Measurements from ENCODE around the gene CSMD2. TPM values are rescaled to one million over a fixed set of nuclear protein-coding genes. Genes with fewer than 3 reads are reported as not detected.

CSMD2 gene
- total RNA-seq, 1 experiment from 2014 or later: 13.2 TPM

GRCh38 chr1:33837635-33838034 lies 327.4 kb downstream of the CSMD2 start:
- Mint-ChIP-seq H3K27me3 (ENCODE audit: low read depth) (no peaks in the 10 kb centered on the region; the same call in 1 of the 2 replicates), H3K4me1 (no peaks in the 10 kb centered on the region), H3K4me3 (no peak overlapping the region), H3K36me3 (peaks cover 46% of the 10 kb centered on the region), H3K9me3 (peaks cover 43% of the 10 kb centered on the region), H3K27ac (no peak overlapping the region)
- ATAC-seq: no peak
- DNase-seq (ENCODE audit: low spot score): no peak
- ChIA-PET POLR2A (no interaction called here), CTCF (no interaction called here)
- no peak for TF ChIP-seq ZNF121 (CRISPR knock-in tag; IDR thresholded peaks at IDR 0.05)
- TF ChIP-seq STAT6 (CRISPR knock-in tag; conservative IDR thresholded peaks at IDR 0.05; ENCODE audit: low read depth): no peak
- TF ChIP-seq ATF1 (CRISPR knock-in tag; IDR thresholded peaks at IDR 0.05): no peak
- no peak for TF ChIP-seq ZNF281 (CRISPR knock-in tag; IDR thresholded peaks at IDR 0.05)
- no peak for TF ChIP-seq USF1 (CRISPR knock-in tag; IDR thresholded peaks at IDR 0.05)
- no peak for TF ChIP-seq ZMAT4 (CRISPR knock-in tag; IDR thresholded peaks at IDR 0.05)
- no peak for TF ChIP-seq SP1 (CRISPR knock-in tag; conservative IDR thresholded peaks at IDR 0.05)
- no peak for TF ChIP-seq E2F4 (CRISPR knock-in tag; IDR thresholded peaks at IDR 0.05; ENCODE audit: borderline replicate concordance, low read depth)
- no peak for TF ChIP-seq IRF2 (CRISPR knock-in tag; IDR thresholded peaks at IDR 0.05; ENCODE audit: borderline replicate concordance, low read depth)
- TF ChIP-seq JUN (CRISPR knock-in tag; IDR thresholded peaks at IDR 0.05): no peak
- TF ChIP-seq KAT7 (CRISPR knock-in tag; IDR thresholded peaks at IDR 0.05; ENCODE audit: borderline replicate concordance): no peak
- TF ChIP-seq MYBL2 (CRISPR knock-in tag; IDR thresholded peaks at IDR 0.05): no peak
- no peak for TF ChIP-seq HMGXB4 (CRISPR knock-in tag; IDR thresholded peaks at IDR 0.05)
- no peak for TF ChIP-seq HMGA2 (CRISPR knock-in tag; IDR thresholded peaks at IDR 0.05)

- no peaks in the 10 kb centered on the region for H3K4me1 Mint-ChIP-seq
- H3K9me3 Mint-ChIP-seq: peaks cover 47% of the 10 kb centered on the region
- H3K4me3 Mint-ChIP-seq: no peak overlapping the region
- DNase-seq (ENCODE audit: low spot score) (no peak), ATAC-seq (no peak)
- H3K27ac Mint-ChIP-seq: no peak overlapping the region
- ChIA-PET CTCF (no interaction called here), POLR2A (no interaction called here)
- H3K27me3 Mint-ChIP-seq (ENCODE audit: low read depth): no peaks in the 10 kb centered on the region; the same call in 1 of the 2 replicates
- peaks cover 49% of the 10 kb centered on the region for H3K36me3 Mint-ChIP-seq
- TF ChIP-seq ZNF317 (CRISPR knock-in tag; IDR thresholded peaks at IDR 0.05; ENCODE audit: borderline replicate concordance, low read depth): no peak
- TF ChIP-seq CDX4 (CRISPR knock-in tag; IDR thresholded peaks at IDR 0.05; ENCODE audit: borderline replicate concordance): no peak
- TF ChIP-seq ATF6 (CRISPR knock-in tag; IDR thresholded peaks at IDR 0.05): no peak
- TF ChIP-seq ZNF232 (CRISPR knock-in tag; IDR thresholded peaks at IDR 0.05): no peak
- TF ChIP-seq RELA (CRISPR knock-in tag; IDR thresholded peaks at IDR 0.05; ENCODE audit: borderline replicate concordance): no peak
- no peak for TF ChIP-seq CTCF (IDR thresholded peaks at IDR 0.05)
Measured at GRCh38 chr1:33836911-33837310, 328.1 kb downstream of the CSMD2 start.

All from WTC11 (cell line).